SK-N-SH (cell line): ENCODE results near the gene DGCR8. TPM values are rescaled to one million over a fixed set of nuclear protein-coding genes. Genes with fewer than 3 reads are reported as not detected.

Experiments
- CTCF ChIA-PET: fragments of 300-600, 350-600 bp; formaldehyde crosslinking; extraction: SDS; loops from one replicate; lab custom pipeline; 2021; lab: Yijun Ruan, JAX
- POLR2A ChIA-PET: fragments of 350-600 bp; sonication (Branson Sonifier 250); formaldehyde crosslinking; extraction: SDS; loops from one replicate; lab custom pipeline; 2020; ENCODE audit warnings: antibody characterized with exemption, inconsistent platforms; lab: Yijun Ruan, JAX
- DNase-seq: peaks from one replicate; pipeline ENCODE4 v3.0.0; 2012
- H2AFZ ChIP-seq: fragments of 200-600 bp; sonication (generic); 2 replicates; pipeline ENCODE4 v1.8.1; 2016; ENCODE audit warnings: antibody characterized with exemption, mild to moderate bottlenecking, low read depth
- H3F3A ChIP-seq: fragments of 200-600 bp; sonication (generic); replicated peaks from 2 replicates; pipeline ENCODE3; 2016; ENCODE audit warnings: antibody characterized with exemption, mild to moderate bottlenecking; ENCODE audit not compliant: insufficient read depth
- H3K27ac ChIP-seq, 2 experiments: fragments of 200-500 bp in 1 of 2; fragments of 200-600 bp in 1 of 2; sonication (Bioruptor generic) in 1 of 2; sonication (generic), shearing (Covaris generic) in 1 of 2; 2 replicates each; pipeline versions ENCODE4 v1.5.1 to v1.6.1; 2014 to 2016; ENCODE audit warnings: low read depth in 2 of 2, inconsistent platforms in 1 of 2, low read length in 1 of 2, mild to moderate bottlenecking in 1 of 2, mixed read lengths in 1 of 2
- H3K27me3 ChIP-seq: fragments of 200-600 bp; sonication (generic), shearing (Covaris generic); 2 replicates; pipeline ENCODE4 v1.6.1; 2016; ENCODE audit warnings: mixed run types; ENCODE audit not compliant: insufficient read depth
- H3K36me3 ChIP-seq, 2 experiments: fragments of 200-500 bp in 1 of 2; fragments of 200-600 bp in 1 of 2; sonication (Bioruptor generic) in 1 of 2; sonication (generic) in 1 of 2; replicated peaks in 1 of 2; 2 replicates each; pipeline versions ENCODE3 to v1.5.1; 2014 to 2016; ENCODE audit warnings: low read length in 1 of 2, mild to moderate bottlenecking in 1 of 2; ENCODE audit not compliant: insufficient read depth in 2 of 2, control insufficient read depth in 1 of 2
- H3K4me1 ChIP-seq, 2 experiments: fragments of 200-500 bp in 1 of 2; fragments of 200-600 bp in 1 of 2; sonication (Bioruptor generic) in 1 of 2; sonication (generic), shearing (Covaris generic) in 1 of 2; 2 replicates each; pipeline versions ENCODE4 v1.5.1 to v1.6.1; 2014 to 2016; ENCODE audit warnings: low read depth in 1 of 2, low read length in 1 of 2, mixed run types in 1 of 2; ENCODE audit not compliant: insufficient read depth in 2 of 2, control insufficient read depth in 1 of 2
- H3K4me2 ChIP-seq: fragments of 200-600 bp; sonication (generic), shearing (Covaris generic); 2 replicates; pipeline ENCODE4 v1.6.1; 2017; ENCODE audit warnings: mixed run types
- H3K4me3 ChIP-seq, 2 experiments: fragments of 200-500 bp in 1 of 2; fragments of 200-600 bp in 1 of 2; sonication (Bioruptor generic) in 1 of 2; sonication (generic), shearing (Covaris generic) in 1 of 2; 2 replicates each; pipeline versions ENCODE4 v1.5.1 to v1.8.1; 2014 to 2016; ENCODE audit warnings: low read depth in 2 of 2, inconsistent platforms in 1 of 2, low read length in 1 of 2, mild to moderate bottlenecking in 1 of 2, mixed read lengths in 1 of 2, moderate library complexity in 1 of 2
- H3K79me2 ChIP-seq: fragments of 200-600 bp; sonication (generic); 2 replicates; pipeline ENCODE4 v1.8.1; 2017; ENCODE audit warnings: mild to moderate bottlenecking; ENCODE audit not compliant: insufficient read depth
- H3K9ac ChIP-seq: fragments of 200-600 bp; sonication (generic); 2 replicates; pipeline ENCODE4 v1.6.1; 2017; ENCODE audit warnings: mixed run types
- H3K9me2 ChIP-seq: fragments of 200-600 bp; sonication (generic); 2 replicates; pipeline ENCODE4 v1.6.1; 2017; ENCODE audit warnings: mixed run types
- H3K9me3 ChIP-seq: fragments of 200-600 bp; sonication (generic); 2 replicates; pipeline ENCODE4 v1.6.1; 2017; ENCODE audit warnings: mixed run types, mild to moderate bottlenecking, moderate library complexity
- H4K20me1 ChIP-seq: fragments of 200-600 bp; sonication (generic); 2 replicates; pipeline ENCODE4 v1.6.1; 2017; ENCODE audit warnings: mild to moderate bottlenecking, mixed run types; ENCODE audit not compliant: insufficient read depth
- CHD2 ChIP-seq: fragments of 150-350 bp; IDR thresholded peaks from 2 replicates; pipeline ENCODE4 v1.6.1; 2018; ENCODE audit warnings: low read length; ENCODE audit not compliant: partially characterized antibody
- CTCF ChIP-seq: fragments of 200-600 bp; sonication (generic); IDR thresholded peaks from 2 replicates; pipeline ENCODE4 v1.6.1; 2017; ENCODE audit warnings: antibody characterized with exemption, mild to moderate bottlenecking, moderate library complexity
- FOXJ3 ChIP-seq: sonication (generic); formaldehyde crosslinking; IDR thresholded peaks from 2 replicates; pipeline ENCODE4 v1.5.1; 2020; ENCODE audit warnings: mild to moderate bottlenecking, missing genetic modification reagents
- GABPA ChIP-seq: IDR thresholded peaks from 2 replicates; pipeline ENCODE4 v1.4.0; 2012; ENCODE audit warnings: low read depth, mild to moderate bottlenecking
- JUND ChIP-seq: IDR thresholded peaks from 2 replicates; pipeline ENCODE4 v1.4.0; 2012
- MAX ChIP-seq: IDR thresholded peaks from 2 replicates; pipeline ENCODE4 v1.4.0; 2012; ENCODE audit warnings: low read depth
- MXI1 ChIP-seq: IDR thresholded peaks from 2 replicates; pipeline ENCODE4 v1.6.1; 2012; ENCODE audit warnings: mild to moderate bottlenecking, low read depth, low read length, improper control_type of control experiment
- NRF1 ChIP-seq: IDR thresholded peaks from 2 replicates; pipeline ENCODE4 v1.6.1; 2012; ENCODE audit warnings: low read depth, mild to moderate bottlenecking, low read length
- RAD21 ChIP-seq: IDR thresholded peaks from 2 replicates; pipeline ENCODE4 v1.6.1; 2012; ENCODE audit warnings: mild to moderate bottlenecking, low read length
- RCOR1 ChIP-seq: fragments of 150-350 bp; IDR thresholded peaks from 2 replicates; pipeline ENCODE4 v1.6.1; 2017; ENCODE audit warnings: antibody characterized with exemption, low read length
- TAF1 ChIP-seq: IDR thresholded peaks from 2 replicates; pipeline ENCODE4 v1.6.1; 2012; ENCODE audit warnings: low read depth, mild to moderate bottlenecking, low read length, moderate library complexity, borderline replicate concordance
- YY1 ChIP-seq: IDR thresholded peaks from 2 replicates; pipeline ENCODE4 v1.4.0; 2012; ENCODE audit warnings: low read depth, mild to moderate bottlenecking
- WGBS: methylation state at CpG from one replicate; pipeline ENCODE4 v1.1.6; 2017; ENCODE audit warnings: low lambda C conversion rate; 5-methylcytosine and 5-hydroxymethylcytosine counted together
- polyA plus RNA-seq, 3 experiments: library from polyadenylated mRNA; depleted of rRNA; stranded (reverse); fragments of >200 nt; gene quantifications; 2 replicates each; pipeline ENCODE4 v1.2.3, GENCODE V29; 2012

Gene DGCR8
- polyA plus RNA-seq, 1 of the 3 experiments (the other 2 are of a cell fraction) = 26.5 TPM

GRCh38 chr22:20128619-20128901 lies 48.5 kb downstream of the DGCR8 start:
- TF ChIP-seq TAF1 (no peak), JUND (no peak), MAX (no peak), FOXJ3 (CRISPR knock-in tag) (no peak), GABPA (no peak), RCOR1 (no peak), CHD2 (no peak), MXI1 (no peak), NRF1 (no peak)
- TF ChIP-seq, all 33 proteins: peak for 0
- no peak for DNase-seq
- ChIA-PET POLR2A (interaction anchor here (1.0 to 1.7 kb wide), 3 partner anchors 12 to 26 kb away, joined by 3 to 7 read pairs (median 5); partner anchors contain the start of genes RANBP1 and TRMT2A), CTCF (interaction anchor here (0.6 to 1.6 kb wide), 3 partner anchors 29 to 953 kb away, joined by 3 read pairs; no protein-coding TSS in a partner anchor)
- Histone ChIP-seq H3K79me2 (peaks cover 30% of the 10 kb centered on the region), H3K4me3 (no peak overlapping the region), H2AFZ (no peak overlapping the region), H3K4me1 (peaks cover 0 to 16% of the 10 kb centered on the region in 2 experiments; a peak in 1 of 4 replicates), H3K27me3 (no peaks in the 10 kb centered on the region), H3K9me2 (no peaks in the 10 kb centered on the region), H3K9ac (no peak overlapping the region), H3K9me3 (no peaks in the 10 kb centered on the region), H4K20me1 (peaks cover 9% of the 10 kb centered on the region), H3F3A (peaks cover 18% of the 10 kb centered on the region), H3K4me2 (no peak overlapping the region), H3K27ac (no peak overlapping the region), H3K36me3 (peaks cover 6 to 47% of the 10 kb centered on the region in 2 experiments)
- WGBS = 70% methylated on average over 2 of the region's 2 CpGs

GRCh38 chr22:20128902-20129746 lies 49.1 kb downstream of the DGCR8 start:
- no peak overlapping the region for H3K9ac ChIP-seq
- ChIA-PET CTCF (interaction anchor here (0.6 to 2.2 kb wide), 8 partner anchors 9 to 954 kb away, joined by 3 to 8 read pairs (median 3); no protein-coding TSS in a partner anchor), POLR2A (interaction anchor here (1.0 to 1.9 kb wide), 4 partner anchors 9 to 25 kb away, joined by 3 to 7 read pairs (median 5); partner anchors contain the start of genes RANBP1 and TRMT2A)
- no peak for TF ChIP-seq RCOR1
- no peak for TF ChIP-seq YY1
- peak; percentile 18; the same call in 1 of the 2 replicates for TF ChIP-seq RAD21
- TF ChIP-seq CTCF = peak; percentile 32; the same call in 1 of the 2 replicates
- H3K27me3 ChIP-seq = no peaks in the 10 kb centered on the region
- peaks cover 12% of the 10 kb centered on the region for H4K20me1 ChIP-seq
- H3K9me2 ChIP-seq = no peaks in the 10 kb centered on the region
- peaks cover 18% of the 10 kb centered on the region for H3F3A ChIP-seq
- no peak overlapping the region for H3K27ac ChIP-seq
- H3K4me3 ChIP-seq = no peak overlapping the region
- H3K36me3 ChIP-seq = peaks cover 0 to 41% of the 10 kb centered on the region in 2 experiments
- DNase-seq = no peak
- no peaks in the 10 kb centered on the region for H3K9me3 ChIP-seq
- WGBS = 79% methylated on average over 5 of the region's 18 CpGs
- H3K4me1 ChIP-seq = peaks cover 0 to 21% of the 10 kb centered on the region in 2 experiments; a peak in 1 of 4 replicates
- H3K4me2 ChIP-seq = no peak overlapping the region
- peaks cover 30% of the 10 kb centered on the region for H3K79me2 ChIP-seq
- H2AFZ ChIP-seq = no peak overlapping the region
